Suppressor macrophage (primary cell): ENCODE results near the gene SLC25A27.

Experiments used
- DNase-seq, 4 experiments: peaks; one replicate each; pipeline ENCODE4 v3.0.0-alpha.2; 2020 to 2022

The SLC25A27 gene

DNA sequence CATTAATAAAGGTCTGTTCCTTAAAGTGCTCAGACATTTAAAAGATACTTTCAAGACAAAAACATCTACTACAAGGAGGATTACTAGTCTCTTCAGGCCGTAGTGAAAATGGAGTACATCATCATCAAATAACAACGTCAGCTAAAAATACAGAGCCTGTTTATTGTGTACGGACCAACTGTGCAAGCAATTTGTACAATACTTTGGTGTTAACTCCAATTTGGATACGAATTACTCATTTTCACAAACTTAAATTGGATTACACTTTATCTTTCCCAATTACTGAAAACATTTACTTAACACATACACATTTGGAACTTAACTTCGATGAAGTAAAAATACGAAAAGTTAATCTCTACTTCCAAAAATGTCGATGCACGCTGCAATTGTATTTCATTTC, 959 bp upstream of the SLC25A27 start:
- no peak for DNase-seq

DNA sequence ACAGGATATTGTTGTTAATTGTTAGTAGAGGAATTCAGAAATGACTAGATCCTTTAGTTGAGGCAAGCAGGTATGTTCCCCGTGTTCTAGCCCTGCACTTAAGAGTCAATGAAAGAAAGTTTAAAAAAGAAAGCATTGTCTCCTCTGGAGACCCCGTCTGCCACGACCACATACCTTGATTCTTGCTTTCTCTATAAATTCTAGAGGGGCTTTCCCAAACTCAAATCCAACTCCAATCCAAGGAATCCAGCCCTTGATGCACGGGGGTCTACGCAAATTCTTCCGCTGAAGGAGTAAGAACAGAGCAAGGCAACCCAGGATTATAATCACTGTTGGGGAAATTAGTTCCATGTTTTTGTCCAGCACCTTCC, 558 bp upstream of the SLC25A27 start:
- no peak for DNase-seq

DNA sequence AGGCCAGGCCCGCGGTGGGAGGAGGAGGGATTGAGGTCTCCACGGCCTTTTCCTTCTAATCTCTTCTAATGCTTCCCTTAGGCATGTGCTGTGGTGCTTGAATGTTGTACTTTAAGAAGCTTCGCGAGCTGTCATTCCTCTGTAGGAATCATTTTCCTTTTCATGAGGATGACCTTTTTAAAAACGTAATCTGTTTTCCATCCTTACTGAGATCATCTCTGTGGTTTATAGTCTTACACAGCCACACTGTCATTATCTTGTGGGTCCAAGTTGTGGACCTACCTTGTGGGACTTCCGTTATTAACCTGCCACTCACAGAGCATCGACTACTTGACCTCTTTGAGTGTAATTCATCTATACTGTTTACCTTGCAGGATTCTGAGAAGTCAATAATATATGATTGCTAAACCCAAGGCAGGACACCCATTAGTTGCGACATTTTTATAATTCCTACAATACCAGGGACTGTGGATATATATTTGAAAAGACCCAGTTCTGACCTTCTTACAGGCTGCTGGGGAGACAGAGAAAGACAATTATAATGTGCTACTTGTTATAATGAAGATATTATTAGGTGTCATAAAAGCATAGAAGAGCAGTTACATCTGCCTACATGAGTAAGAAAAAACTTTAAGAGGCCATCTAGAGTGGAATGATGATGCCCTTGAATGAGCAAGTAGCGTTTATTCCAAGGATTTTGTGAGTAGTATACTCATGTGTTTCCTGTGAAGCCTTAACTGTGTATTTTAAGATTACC, 842 bp downstream of the SLC25A27 start:
- DNase-seq = no peak

DNA sequence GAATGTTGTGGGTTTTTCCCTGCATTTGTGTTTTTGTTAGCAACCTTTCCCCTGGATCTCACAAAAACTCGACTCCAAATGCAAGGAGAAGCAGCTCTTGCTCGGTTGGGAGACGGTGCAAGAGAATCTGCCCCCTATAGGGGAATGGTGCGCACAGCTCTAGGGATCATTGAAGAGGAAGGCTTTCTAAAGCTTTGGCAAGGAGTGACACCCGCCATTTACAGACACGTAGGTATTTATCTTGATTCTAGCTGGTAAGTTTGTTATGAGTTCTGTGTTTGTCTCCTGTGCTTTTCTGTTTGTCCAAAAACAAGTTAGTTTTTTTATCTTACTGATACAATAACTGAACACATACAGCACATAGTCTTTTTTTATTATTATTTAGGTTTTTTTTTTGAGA, 3.0 kb downstream of the SLC25A27 start:
- DNase-seq = peak in 2 of 4 experiments; percentile 13 to 24

DNA sequence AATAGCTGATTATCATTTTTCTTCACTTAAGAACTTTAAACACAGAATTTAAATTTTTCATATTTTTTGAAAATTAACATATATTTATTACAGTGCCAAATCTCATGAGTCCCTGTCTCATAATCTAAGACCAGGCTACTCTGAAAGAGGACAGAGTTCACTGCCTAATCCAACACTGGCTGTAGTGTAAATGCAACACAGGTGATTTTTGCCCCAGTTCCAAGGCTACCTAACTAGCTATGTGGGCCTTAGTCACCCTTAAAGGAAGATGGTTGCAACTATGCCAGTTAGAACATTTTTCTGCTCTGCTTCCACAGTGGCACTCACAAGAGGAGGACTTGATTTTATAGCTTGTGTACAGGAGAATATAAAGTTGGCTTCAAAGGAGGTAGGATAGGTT, 4.9 kb downstream of the SLC25A27 start:
- DNase-seq = no peak

DNA sequence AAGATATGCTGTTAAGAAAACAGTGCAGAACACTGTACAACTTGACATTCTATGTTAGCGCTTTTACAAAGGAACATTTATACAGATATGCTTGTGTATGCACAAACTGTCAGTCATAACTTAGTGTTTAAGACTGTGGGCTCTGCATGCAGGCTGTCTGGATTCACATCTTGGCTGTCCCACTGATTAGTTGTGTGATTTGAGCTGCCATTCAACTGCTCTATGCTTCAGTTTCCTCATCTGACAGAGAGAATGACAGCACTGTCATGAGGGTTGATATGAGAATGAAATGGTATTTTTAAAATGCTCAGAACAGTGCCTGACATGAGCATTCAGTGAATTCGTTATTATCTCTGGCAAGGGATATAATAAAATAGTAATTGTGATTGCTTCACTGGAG, 8.7 kb downstream of the SLC25A27 start:
- no peak for DNase-seq

DNA sequence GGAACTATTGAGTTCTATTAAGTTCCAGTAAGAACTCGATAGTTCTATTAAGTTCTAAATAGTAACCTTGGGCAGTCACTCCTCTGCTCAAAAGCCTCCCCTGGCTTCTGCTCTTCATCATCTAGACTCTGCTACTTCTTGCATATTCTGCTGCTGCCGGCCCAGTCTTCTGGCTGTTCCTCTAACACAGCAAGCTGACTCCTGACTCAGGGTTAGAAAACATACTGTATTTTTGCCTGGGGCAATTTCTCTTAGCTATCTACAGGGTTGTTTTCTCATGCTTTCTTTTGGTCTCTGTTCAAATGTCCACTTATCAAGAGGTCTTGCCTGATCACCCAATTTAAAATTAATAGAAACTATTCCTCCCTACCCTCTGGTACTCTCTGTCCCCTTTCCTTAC, 14.6 kb downstream of the SLC25A27 start:
- no peak for DNase-seq

DNA sequence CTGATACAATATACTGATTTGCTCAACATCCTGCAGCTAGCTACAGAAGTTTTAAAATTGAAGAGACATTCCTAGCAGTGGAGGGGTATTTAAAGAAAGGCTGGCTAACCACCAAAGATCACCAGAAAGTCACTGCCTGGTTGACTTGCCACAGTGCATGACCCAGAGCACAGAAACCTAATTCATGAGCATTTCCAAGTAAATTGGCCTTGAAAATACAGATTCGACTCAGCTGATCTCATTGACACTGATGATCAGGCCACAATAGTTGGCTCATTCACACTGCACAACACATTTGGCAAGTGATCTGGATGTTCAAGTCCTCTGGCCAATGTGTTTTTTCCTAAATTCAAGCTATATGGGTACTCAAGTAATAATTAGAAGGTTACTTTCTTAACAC, 21.6 kb downstream of the SLC25A27 start:
- no peak for DNase-seq

DNA sequence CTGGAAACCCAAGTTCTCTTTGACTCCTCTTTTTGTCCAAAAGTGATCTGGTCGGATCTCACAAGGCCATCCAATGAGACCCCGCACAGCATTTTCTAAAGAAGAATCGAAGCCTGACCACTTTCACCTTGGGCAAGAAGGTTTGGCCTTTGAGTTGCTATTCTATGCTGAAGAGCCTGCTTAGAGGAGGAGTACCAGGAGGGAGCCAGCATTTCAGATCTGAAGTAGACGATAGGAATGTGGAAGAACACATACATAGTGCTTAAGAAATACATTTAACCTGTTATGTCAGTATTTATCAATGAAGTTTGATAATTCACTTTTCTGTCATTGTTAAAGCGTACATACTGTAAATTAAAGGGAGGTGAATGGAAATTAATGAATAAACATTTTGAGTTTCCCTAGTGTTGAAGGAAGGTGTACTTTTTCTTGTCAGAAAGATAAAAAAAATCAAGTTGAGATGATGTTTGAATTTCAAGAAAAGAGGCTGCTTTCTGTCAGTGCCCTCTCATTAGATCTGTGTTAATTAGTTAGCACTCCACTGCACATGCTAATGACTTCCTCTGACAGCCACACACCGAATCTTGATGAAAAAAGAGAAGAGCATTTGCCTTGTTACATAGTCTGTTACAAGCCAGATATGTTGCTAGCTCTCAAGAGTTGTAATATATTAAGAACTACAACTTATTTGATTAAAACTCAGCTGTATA, 24.0 kb downstream of the SLC25A27 start:
- no peak for DNase-seq

DNA sequence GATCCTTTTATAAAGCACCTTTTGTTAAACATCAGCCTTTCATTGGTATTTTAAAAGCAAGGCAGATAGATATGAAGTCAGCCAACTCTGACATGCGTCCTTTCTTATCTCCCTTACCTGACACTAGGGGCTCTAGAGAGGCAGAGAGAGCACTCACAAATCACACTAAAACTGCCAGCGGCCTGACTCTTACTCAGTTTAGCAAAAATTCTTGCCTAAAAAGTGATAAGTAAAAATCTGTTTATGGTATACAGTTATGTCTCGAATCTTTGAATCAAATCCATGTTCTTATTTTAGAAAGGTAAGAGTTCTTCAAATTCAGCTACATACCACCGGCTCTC, 24.5 kb downstream of the SLC25A27 start:
- DNase-seq = no peak

DNA sequence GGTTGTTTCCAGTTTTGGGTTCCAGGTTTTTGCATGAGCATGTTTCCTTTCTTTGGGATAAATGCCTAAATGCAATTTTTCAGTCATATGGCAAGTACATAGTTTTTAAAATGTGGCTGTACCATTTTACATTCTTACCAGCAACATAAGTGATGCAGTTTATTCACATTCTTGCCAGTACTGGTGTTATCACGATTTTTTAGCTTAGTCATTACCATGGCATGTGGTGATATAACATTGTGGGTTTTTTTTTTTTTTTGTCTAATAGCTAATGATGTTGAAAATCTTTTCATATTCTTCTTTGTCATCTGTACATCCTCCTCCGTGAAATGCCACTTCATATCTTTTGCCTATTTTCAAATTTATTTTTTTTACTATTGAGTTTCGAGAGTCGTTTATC, 32.0 kb downstream of the SLC25A27 start:
- DNase-seq = no peak

DNA sequence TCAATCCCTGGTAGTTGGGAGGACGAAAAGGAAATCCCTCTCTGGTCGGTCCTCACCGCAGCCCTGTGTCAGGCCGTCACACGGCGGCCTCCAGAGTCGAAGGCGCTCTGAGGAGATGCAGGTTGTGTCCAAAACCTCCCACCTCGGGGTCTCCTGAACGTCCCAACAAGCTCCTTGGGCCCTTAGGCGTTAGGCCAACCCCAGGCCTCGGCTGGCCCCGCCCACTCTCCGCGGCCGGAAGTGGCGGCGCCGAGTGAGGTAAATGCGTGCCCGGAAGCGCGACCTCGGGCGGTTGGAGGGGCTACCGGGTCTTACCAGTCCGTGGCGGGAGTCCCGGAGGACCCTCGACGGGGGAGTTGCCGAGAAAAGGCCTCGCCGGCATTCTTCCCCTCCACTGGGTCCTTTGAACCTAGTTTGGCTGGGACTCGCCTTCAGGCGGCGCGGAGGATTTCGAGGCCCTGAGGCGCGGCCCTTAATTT, 34.9 kb downstream of the SLC25A27 start, which contains the start of gene TDRD6:
TSS of gene TDRD6 (plus strand) at position 267 of the 479 bp plus-strand sequence. CDS start 244 bp downstream, outside the sequence.
- DNase-seq = no peak

DNA sequence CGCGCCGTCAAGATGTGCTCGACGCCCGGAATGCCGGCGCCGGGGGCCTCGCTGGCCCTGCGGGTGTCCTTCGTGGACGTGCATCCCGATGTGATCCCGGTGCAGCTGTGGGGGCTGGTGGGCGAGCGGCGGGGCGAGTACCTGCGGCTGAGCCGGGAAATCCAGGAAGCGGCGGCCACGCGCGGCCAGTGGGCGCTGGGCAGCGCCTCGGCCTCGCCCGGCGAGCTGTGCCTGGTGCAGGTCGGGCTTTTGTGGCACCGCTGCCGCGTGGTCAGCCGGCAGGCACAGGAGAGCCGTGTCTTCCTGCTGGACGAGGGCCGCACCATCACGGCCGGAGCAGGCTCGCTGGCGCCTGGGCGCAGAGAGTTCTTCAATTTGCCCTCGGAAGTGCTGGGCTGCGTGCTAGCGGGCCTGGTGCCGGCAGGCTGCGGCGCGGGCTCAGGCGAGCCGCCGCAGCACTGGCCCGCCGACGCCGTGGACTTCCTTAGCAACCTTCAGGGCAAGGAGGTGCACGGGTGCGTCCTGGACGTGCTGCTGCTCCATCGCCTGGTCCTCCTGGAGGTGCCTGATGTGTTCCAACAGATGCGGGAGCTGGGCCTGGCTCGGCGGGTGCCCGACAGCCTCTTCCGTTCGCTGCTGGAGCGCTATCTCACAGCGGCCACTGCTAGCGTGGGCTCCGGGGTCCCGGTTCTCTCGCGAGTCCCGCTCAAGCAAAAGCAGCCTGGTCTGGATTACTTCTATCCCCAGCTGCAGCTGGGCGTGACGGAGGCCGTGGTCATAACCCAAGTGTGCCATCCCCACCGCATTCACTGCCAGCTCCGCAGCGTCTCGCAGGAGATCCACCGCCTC, 35.6 kb downstream of the SLC25A27 start:
- no peak for DNase-seq

DNA sequence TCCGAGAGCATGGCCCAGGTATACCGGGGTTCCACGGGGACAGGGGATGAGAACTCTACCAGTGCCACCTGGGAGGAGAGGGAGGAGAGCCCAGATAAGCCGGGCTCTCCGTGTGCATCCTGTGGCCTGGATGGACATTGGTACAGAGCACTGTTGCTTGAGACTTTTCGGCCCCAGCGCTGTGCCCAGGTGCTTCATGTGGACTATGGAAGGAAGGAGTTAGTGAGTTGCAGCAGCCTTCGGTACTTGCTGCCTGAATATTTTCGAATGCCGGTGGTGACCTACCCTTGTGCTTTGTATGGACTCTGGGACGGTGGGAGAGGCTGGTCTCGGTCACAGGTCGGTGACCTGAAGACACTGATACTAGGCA, 36.2 kb downstream of the SLC25A27 start:
- DNase-seq = no peak

DNA sequence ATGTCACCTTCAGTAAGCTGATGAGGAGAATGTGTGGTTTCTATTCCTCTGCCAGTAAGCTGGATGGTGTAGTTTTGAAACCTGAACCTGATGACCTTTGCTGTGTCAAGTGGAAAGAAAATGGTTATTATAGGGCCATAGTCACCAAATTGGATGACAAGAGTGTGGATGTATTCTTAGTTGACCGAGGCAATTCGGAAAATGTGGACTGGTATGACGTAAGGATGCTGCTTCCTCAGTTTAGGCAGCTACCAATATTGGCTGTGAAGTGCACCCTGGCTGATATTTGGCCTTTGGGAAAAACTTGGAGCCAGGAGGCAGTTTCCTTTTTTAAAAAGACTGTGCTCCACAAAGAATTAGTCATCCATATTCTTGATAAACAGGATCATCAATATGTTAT, 36.9 kb downstream of the SLC25A27 start:
- no peak for DNase-seq

DNA sequence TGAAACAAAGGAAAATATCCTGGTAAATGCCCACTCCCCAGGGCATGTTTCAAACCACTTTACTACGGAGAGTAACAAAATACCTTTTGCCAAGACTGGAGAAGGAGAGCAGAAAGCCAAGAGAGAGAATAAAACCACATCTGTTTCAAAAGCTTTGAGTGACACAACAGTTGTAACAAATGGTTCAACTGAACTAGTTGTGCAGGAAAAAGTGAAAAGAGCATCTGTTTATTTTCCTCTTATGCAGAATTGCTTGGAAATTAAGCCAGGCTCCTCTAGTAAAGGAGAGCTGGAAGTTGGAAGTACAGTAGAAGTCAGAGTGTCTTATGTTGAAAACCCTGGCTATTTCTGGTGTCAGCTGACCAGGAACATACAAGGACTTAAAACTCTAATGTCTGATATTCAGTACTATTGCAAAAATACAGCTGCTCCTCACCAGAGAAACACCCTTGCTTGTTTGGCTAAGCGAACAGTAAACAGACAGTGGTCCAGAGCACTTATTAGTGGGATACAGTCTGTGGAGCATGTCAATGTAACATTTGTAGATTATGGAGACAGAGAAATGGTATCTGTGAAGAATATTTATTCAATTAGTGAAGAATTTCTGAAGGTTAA, 37.5 kb downstream of the SLC25A27 start:
- no peak for DNase-seq

DNA sequence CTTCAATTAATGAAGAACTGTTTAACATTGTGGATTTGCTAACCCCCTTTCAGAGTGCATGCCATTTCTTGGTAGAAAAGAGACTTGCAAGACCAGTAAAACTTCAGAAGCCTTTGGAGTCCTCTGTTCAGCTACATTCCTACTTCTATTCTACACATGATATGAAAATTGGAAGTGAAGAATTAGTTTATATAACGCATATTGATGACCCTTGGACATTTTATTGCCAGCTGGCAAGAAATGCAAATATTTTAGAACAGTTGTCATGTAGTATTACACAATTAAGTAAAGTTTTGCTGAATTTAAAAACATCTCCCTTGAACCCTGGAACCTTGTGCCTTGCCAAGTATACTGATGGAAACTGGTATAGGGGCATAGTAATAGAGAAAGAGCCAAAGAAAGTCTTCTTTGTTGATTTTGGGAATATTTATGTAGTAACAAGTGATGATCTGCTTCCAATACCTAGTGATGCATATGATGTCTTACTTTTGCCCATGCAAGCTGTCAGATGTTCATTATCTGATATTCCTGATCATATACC, 38.2 kb downstream of the SLC25A27 start:
- no peak for DNase-seq

DNA sequence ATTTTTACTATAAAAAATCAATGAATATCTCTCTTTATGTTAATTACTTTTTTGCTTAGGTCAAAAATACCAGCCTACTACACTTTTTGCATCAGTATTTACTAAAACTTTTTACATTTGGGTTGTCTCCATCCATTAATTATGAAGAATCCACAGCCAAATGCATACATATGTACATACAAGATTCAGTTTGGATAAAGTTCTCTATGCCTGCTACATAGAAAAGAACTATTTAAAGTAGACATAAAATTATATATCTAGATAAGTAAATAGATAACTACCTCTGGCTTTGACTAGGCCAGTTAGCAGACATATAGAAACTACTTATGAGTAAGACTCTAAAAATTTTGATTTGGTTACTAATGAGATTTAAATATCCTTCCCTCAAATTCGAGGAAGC, 47.2 kb downstream of the SLC25A27 start:
- no peak for DNase-seq

DNA sequence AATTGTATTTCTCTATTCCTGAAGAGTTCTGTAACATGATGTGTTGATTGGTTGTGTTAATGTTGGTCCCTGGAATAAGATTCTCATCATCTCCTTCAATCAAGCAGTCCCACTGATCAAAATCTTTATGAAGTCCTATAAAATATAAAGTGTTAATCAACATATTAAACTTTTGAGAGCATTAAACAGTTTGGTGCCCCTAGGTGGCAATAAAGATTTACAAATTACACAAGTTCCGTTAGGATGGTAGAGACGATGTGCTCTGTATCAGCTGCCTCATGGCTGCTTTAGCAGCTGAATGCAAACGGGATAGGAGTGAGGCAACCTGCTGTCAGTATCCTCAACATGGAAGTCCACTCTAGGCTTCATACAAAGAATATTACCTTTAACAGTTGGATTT, 51.8 kb downstream of the SLC25A27 start:
- DNase-seq = peak; percentile 41 to 65 (median 52)

DNA sequence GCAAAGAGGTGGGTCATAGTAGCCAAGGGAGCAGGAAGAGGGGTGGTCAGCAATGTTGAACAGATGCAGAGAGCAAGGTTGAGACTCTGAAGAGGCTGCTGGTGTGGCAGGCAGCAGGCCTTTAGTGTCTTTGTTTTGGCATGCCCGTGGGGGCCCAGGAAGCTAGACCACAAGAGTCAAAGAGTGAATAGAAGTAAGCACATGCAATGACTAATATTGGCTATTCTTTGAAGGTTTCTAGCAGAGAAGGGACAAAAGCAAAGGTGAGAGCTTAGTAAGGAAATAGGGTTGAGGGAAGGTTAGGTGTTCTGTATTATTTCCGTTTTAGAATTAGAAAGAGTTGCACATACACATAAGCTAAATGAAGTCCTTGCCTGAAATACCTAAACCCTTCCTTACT, 53.7 kb downstream of the SLC25A27 start:
- no peak for DNase-seq

DNA sequence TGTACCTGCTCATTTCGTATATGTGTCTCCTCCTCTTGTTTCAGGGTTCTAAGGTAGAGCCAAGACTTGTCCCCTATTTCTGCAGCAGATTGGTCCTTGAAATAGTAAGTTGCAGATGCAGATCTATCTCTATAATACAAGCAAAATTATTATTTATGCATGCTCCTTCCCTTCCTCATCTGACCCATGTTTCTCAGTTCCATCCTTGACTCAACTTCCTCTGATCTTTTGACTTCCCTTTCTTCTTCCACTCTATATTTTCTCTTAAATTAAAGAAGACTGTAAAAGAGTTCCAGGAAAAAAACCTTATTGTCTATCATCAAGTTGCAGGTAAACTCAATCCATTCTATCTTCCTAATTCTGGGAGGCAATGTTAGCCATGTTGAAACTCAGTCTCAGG, 58.7 kb downstream of the SLC25A27 start:
- DNase-seq = peak in 2 of 4 experiments; percentile 49 to 58

DNA sequence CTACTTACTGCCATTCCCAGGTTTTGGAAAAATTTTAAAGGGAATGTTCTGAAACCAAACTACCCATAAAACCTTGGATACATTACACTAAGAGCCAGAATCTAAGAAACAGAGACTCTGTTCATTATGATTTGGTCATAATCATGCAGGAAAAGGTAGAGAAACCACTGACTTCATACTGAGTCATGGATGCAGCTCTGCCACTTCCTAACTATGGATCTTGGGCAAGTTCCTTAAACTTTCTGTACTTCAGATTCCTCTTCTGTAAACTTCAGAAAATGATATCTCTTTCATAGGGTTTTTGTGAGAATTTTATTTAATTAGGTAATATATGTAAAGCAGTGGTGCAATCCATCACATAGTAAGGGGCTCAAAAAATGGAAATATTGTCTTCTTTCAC, 62.4 kb downstream of the SLC25A27 start:
- peak; percentile 56 to 85 (median 71) for DNase-seq

DNA sequence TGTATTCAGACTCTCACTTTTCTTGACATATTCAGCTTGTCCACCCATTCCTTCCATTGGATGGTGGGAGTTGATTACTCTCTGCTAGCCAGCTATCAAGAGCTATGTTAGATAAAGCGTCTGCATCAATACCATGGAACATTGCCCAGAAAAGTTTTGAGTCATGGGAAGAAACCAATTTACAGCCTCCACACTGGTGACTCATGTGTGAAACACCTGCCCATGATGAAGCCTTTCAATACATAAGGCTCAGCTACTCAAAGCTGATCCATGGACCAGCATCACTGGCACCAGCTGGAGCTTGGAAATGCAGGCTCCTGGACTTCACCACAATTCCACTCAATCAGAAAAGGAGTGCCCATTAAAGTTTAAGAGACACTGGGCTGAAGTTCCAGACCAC, 66.3 kb downstream of the SLC25A27 start:
- peak in 2 of 4 experiments; percentile 19 to 21 for DNase-seq
